ENCODE results near the gene LGALS3.

The LGALS3 gene

DNA sequence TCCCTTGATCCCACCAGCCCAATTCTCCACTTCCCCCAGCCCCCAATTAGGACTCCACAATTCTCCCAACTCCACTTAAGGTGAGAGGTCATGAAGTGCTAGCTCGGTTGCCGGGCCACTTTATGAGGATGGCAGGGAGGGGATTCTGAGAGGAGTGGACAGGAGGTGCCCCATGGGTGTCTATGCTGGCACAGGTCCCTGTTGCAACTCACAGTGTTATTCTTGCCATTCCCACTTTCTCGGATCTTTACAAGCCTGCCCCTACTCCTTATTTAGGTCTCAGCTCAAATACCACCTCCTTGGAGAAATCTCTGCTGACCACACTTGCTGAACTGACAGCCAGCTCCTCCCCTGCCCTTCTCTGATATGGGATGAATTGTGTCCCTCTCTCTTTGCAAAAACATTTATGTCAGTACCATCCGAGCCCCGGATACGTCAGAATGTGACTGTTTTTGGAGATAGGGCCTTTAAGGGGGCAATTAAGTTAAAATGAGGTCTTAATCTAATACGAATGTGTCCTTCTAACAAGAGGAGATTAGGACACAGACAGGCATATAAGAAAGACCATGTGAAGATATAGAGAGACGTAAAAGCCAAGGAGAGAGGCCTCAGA is 4.2 kb upstream of the LGALS3 start:
- in situ Hi-C loops (cut with MboI; ENCODE audit: low pct_unique_long_range_greater_than_20kb, low sequenced_read_pairs, unreplicated experiment): no loop called here
- TF ChIP-seq, protein P1, sequence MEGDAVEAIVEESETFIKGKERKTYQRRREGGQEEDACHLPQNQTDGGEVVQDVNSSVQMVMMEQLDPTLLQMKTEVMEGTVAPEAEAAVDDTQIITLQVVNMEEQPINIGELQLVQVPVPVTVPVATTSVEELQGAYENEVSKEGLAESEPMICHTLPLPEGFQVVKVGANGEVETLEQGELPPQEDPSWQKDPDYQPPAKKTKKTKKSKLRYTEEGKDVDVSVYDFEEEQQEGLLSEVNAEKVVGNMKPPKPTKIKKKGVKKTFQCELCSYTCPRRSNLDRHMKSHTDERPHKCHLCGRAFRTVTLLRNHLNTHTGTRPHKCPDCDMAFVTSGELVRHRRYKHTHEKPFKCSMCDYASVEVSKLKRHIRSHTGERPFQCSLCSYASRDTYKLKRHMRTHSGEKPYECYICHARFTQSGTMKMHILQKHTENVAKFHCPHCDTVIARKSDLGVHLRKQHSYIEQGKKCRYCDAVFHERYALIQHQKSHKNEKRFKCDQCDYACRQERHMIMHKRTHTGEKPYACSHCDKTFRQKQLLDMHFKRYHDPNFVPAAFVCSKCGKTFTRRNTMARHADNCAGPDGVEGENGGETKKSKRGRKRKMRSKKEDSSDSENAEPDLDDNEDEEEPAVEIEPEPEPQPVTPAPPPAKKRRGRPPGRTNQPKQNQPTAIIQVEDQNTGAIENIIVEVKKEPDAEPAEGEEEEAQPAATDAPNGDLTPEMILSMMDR (IDR thresholded peaks at IDR 0.05; ENCODE audit: extremely low read depth, insufficient read depth, missing control alignments): no peak
- no peak for DNase-seq (ENCODE audit: low spot score)

DNA sequence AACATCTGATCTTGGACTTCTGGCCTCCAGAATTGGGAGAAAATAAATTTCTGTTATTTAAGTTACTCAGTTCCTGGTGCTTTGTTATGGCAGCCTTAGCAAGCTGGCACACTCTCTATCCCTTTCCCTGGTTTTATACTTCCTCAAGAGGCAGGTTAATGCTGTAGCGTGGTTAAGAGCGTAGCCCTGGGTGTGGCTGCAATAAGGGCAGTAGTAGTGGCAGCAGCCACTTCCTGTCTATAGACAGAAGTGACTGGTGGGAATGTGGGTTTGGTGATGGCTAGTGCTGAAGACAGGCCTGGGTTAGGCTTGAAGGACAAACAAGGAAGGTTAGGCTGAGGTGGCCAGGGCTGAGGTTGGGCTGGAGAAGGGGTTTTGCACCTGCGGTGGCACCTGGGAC is 3.6 kb upstream of the LGALS3 start:
- in situ Hi-C loops (cut with MboI; ENCODE audit: low pct_unique_long_range_greater_than_20kb, low sequenced_read_pairs, unreplicated experiment): no loop called here
- no peak for DNase-seq (ENCODE audit: low spot score)
- TF ChIP-seq, protein P1 (IDR thresholded peaks at IDR 0.05; ENCODE audit: extremely low read depth, insufficient read depth, missing control alignments): no peak

- TF ChIP-seq, protein P1 (IDR thresholded peaks at IDR 0.05; ENCODE audit: extremely low read depth, insufficient read depth, missing control alignments): no peak
- no peak for DNase-seq (ENCODE audit: low spot score)
- in situ Hi-C loops (cut with MboI; ENCODE audit: low pct_unique_long_range_greater_than_20kb, low sequenced_read_pairs, unreplicated experiment): no loop called here
These were observed 3.0 kb upstream of the LGALS3 start for GRCh38 chr14:55126034-55126433.

GRCh38 chr14:55126932-55127459 is 2.1 kb upstream of the LGALS3 start:
- in situ Hi-C loops (cut with MboI; ENCODE audit: low pct_unique_long_range_greater_than_20kb, low sequenced_read_pairs, unreplicated experiment): no loop called here
- DNase-seq (ENCODE audit: low spot score): no peak
- TF ChIP-seq, protein P1 (IDR thresholded peaks at IDR 0.05; ENCODE audit: extremely low read depth, insufficient read depth, missing control alignments): no peak

- TF ChIP-seq, protein P1 (IDR thresholded peaks at IDR 0.05; ENCODE audit: extremely low read depth, insufficient read depth, missing control alignments): no peak
- no peak for DNase-seq (ENCODE audit: low spot score)
- in situ Hi-C loops (cut with MboI; ENCODE audit: low pct_unique_long_range_greater_than_20kb, low sequenced_read_pairs, unreplicated experiment): no loop called here
These were observed 1.5 kb upstream of the LGALS3 start for GRCh38 chr14:55127460-55127951.

- in situ Hi-C loops (cut with MboI; ENCODE audit: low pct_unique_long_range_greater_than_20kb, low sequenced_read_pairs, unreplicated experiment): no loop called here
- TF ChIP-seq, protein P1 (IDR thresholded peaks at IDR 0.05; ENCODE audit: extremely low read depth, insufficient read depth, missing control alignments): no peak
- DNase-seq (ENCODE audit: low spot score): no peak
These were observed 516 bp upstream of the LGALS3 start for GRCh38 chr14:55128386-55129085.

Measured in GM13977 (cell line).